GM19468 (cell line): ENCODE results near the gene TMEFF1.

Experiments used
- ATAC-seq: cut with Tn5 transposase; IDR thresholded peaks from one replicate; pipeline ENCODE4 v1.9.1; 2021; ENCODE audit warnings: mild to moderate bottlenecking, moderate library complexity, moderate number of reproducible peaks; ENCODE audit not compliant: unreplicated experiment; ENCODE audit errors: extremely low read depth

TMEFF1 gene

GRCh38 chr9:100567856-100568255 is 94.9 kb downstream of the TMEFF1 start:
- ATAC-seq, result no peak

- no peak for ATAC-seq
Observed at GRCh38 chr9:100573655-100574260, 100.8 kb downstream of the TMEFF1 start.

- ATAC-seq, result no peak
Observed at GRCh38 chr9:100575006-100575405, 102.1 kb downstream of the TMEFF1 start.

GRCh38 chr9:100575765-100576386 is 102.9 kb downstream of the TMEFF1 start:
- ATAC-seq, result no peak

GRCh38 chr9:100577776-100578448 is 105.0 kb downstream of the TMEFF1 start, which contains the start of gene CAVIN4:
Gene CAVIN4 (plus strand): TSS chr9:100578079. CDS start chr9:100578144, 65 bp downstream.
- no peak for ATAC-seq

- no peak for ATAC-seq
Observed at GRCh38 chr9:100578610-100579009, 105.7 kb downstream of the TMEFF1 start.

GRCh38 chr9:100579665-100580064 is 106.7 kb downstream of the TMEFF1 start:
- no peak for ATAC-seq

- ATAC-seq, result no peak
Observed at GRCh38 chr9:100580257-100580656, 107.3 kb downstream of the TMEFF1 start.

GRCh38 chr9:100581081-100581480 is 108.1 kb downstream of the TMEFF1 start:
- ATAC-seq, result no peak

- ATAC-seq, result no peak
Observed at GRCh38 chr9:100581661-100582060, 108.7 kb downstream of the TMEFF1 start.

GRCh38 chr9:100583014-100583802 is 110.3 kb downstream of the TMEFF1 start:
- no peak for ATAC-seq

- ATAC-seq, result no peak
Observed at GRCh38 chr9:100584951-100585350, 112.0 kb downstream of the TMEFF1 start.

GRCh38 chr9:100586093-100586492 is 113.1 kb downstream of the TMEFF1 start:
- ATAC-seq, result no peak

- ATAC-seq, result no peak
Observed at GRCh38 chr9:100587375-100587774, 114.4 kb downstream of the TMEFF1 start.

GRCh38 chr9:100589582-100589981 is 116.6 kb downstream of the TMEFF1 start:
- ATAC-seq, result no peak

- no peak for ATAC-seq
Observed at GRCh38 chr9:100590481-100590880, 117.5 kb downstream of the TMEFF1 start.

GRCh38 chr9:100591139-100591538 is 118.2 kb downstream of the TMEFF1 start:
- ATAC-seq, result no peak

GRCh38 chr9:100591639-100592412 is 118.9 kb downstream of the TMEFF1 start:
- no peak for ATAC-seq

- no peak for ATAC-seq
Observed at GRCh38 chr9:100595391-100596199, 122.6 kb downstream of the TMEFF1 start.
